Ishikawa (cell line): ENCODE data around the gene CDCA3.

Experiments used
- CEBPB ChIP-seq: IDR thresholded peaks from 2 replicates; pipeline ENCODE4 v1.6.1; 2012
- CREB1 ChIP-seq: IDR thresholded peaks from 2 replicates; pipeline ENCODE4 v1.6.1; 2012; ENCODE audit warnings: low read depth
- EGR1 ChIP-seq: IDR thresholded peaks from 2 replicates; pipeline ENCODE4 v1.6.1; 2012
- EP300 ChIP-seq: IDR thresholded peaks from 2 replicates; pipeline ENCODE4 v1.6.1; 2012; ENCODE audit warnings: borderline replicate concordance
- FOXM1 ChIP-seq: IDR thresholded peaks from 2 replicates; pipeline ENCODE4 v1.6.1; 2012; ENCODE audit warnings: low read depth, borderline replicate concordance
- MAX ChIP-seq: IDR thresholded peaks from 2 replicates; pipeline ENCODE4 v1.6.1; 2012
- NFIC ChIP-seq: IDR thresholded peaks from 2 replicates; pipeline ENCODE4 v1.6.1; 2012
- RAD21 ChIP-seq: IDR thresholded peaks from 2 replicates; pipeline ENCODE4 v1.6.1; 2012; ENCODE audit warnings: low read depth
- REST ChIP-seq: IDR thresholded peaks from 2 replicates; pipeline ENCODE4 v1.6.1; 2012; ENCODE audit warnings: low read depth, mild to moderate bottlenecking
- TAF1 ChIP-seq: IDR thresholded peaks from 2 replicates; pipeline ENCODE4 v1.6.1; 2012; ENCODE audit warnings: low read depth, mild to moderate bottlenecking
- TCF12 ChIP-seq: IDR thresholded peaks from 2 replicates; pipeline ENCODE4 v1.6.1; 2012; ENCODE audit warnings: low read depth
- TEAD4 ChIP-seq: IDR thresholded peaks from 2 replicates; pipeline ENCODE4 v1.6.1; 2012
- YY1 ChIP-seq: IDR thresholded peaks from 2 replicates; pipeline ENCODE4 v1.6.1; 2012; ENCODE audit warnings: low read depth
- ZBTB7A ChIP-seq: IDR thresholded peaks from 2 replicates; pipeline ENCODE4 v1.6.1; 2012; ENCODE audit warnings: low read depth
- TF ChIP-seq, protein P1 (sequence below): IDR thresholded peaks from 2 replicates; pipeline ENCODE4 v1.6.1; 2012

CDCA3 gene

DNA sequence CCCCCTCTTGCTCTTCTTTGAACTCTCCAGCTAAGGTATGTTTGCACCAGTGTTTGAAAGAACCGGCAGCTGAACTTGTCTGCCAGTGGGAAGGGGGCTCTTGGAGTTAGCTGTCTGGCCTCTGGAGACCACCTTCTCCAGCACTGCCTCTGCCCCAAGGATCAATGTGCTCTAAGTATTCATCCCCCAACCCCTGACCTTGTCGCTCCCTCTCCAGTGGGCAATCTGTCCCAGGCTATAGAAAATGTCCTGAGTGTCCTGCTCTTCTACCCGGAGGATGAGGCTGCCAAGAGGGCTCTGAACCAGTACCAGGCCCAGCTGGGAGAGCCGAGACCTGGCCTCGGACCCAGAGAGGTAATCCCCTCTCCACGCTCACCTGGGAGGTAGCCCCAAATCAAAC lies 20.1 kb downstream of the CDCA3 start:
- TF ChIP-seq FOXM1, result no peak
- no peak for TF ChIP-seq EGR1
- TF ChIP-seq TAF1, result no peak
- no peak for TF ChIP-seq ZBTB7A
- TF ChIP-seq REST, result no peak
- no peak for TF ChIP-seq NFIC
- TF ChIP-seq TEAD4, result no peak
- TF ChIP-seq RAD21, result no peak
- TF ChIP-seq TCF12, result no peak
- TF ChIP-seq, protein P1, sequence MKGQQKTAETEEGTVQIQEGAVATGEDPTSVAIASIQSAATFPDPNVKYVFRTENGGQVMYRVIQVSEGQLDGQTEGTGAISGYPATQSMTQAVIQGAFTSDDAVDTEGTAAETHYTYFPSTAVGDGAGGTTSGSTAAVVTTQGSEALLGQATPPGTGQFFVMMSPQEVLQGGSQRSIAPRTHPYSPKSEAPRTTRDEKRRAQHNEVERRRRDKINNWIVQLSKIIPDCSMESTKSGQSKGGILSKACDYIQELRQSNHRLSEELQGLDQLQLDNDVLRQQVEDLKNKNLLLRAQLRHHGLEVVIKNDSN, result no peak
- TF ChIP-seq CEBPB, result no peak

- TF ChIP-seq RAD21, result no peak
- no peak for TF ChIP-seq TCF12
- TF ChIP-seq TEAD4, result no peak
- TF ChIP-seq MAX, result no peak
- no peak for TF ChIP-seq REST
- TF ChIP-seq CEBPB, result no peak
- no peak for TF ChIP-seq FOXM1
- TF ChIP-seq EP300, result no peak
Observed at GRCh38 chr12:6830286-6830890, 20.7 kb downstream of the CDCA3 start.

DNA sequence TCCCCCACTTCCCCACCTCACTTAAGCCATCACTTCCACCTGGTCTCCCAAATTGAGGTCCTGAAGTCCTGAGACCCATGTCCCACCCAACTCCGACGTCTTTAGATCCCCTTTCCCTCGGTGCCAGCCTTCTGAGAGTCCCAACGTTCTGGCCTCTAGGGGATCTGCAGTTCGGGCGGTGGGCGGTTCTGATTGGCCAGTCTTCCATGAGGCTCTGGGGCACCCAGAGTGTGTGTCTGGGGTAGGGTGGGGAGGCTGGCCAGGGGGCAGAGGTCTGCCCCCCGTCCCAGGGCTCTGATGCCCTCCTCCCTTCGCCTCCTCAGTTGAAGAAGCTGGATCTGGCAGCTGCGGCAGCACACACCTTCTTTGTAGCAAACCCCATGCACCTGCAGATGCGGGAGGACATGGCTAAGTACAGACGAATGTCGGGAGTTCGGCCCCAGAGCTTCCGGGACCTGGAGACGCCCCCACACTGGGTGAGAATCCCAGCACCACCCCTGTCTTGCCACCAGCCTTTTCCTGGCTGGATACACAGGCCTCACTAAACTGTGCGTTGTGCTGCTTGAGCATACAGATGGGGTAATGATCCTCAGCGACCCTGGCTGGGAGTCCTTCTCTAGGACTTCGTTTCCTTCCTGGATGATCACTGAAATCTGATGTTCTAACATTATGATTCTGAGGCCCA lies 21.4 kb downstream of the CDCA3 start:
- TF ChIP-seq EP300, result no peak

- no peak for TF ChIP-seq NFIC
- TF ChIP-seq REST, result no peak
- no peak for TF ChIP-seq TCF12
- no peak for TF ChIP-seq EP300
- no peak; the same call in 1 of the 2 replicates for TF ChIP-seq YY1
- no peak for TF ChIP-seq FOXM1
- TF ChIP-seq, protein P1, result no peak
- no peak for TF ChIP-seq RAD21
- peak; percentile 60 for TF ChIP-seq ZBTB7A
- no peak for TF ChIP-seq TEAD4
- peak; percentile 64 for TF ChIP-seq MAX
- TF ChIP-seq CEBPB, result no peak
- peak; percentile 95 for TF ChIP-seq EGR1
- TF ChIP-seq CREB1, result no peak
- no peak for TF ChIP-seq TAF1
Observed at GRCh38 chr12:6828781-6829535, 22.1 kb downstream of the CDCA3 start.
